ENCODE measurements around the gene R3HDM4. TPM values are rescaled to one million over a fixed set of nuclear protein-coding genes. Genes with fewer than 3 reads are reported as not detected.

Gene R3HDM4
- total and polyA plus RNA-seq, 9 of the 15 experiments (the other 6 are each of a cell fraction or from before 2014, with no cell fraction given), result 3.2 to 154 (median 59.0) TPM

DNA sequence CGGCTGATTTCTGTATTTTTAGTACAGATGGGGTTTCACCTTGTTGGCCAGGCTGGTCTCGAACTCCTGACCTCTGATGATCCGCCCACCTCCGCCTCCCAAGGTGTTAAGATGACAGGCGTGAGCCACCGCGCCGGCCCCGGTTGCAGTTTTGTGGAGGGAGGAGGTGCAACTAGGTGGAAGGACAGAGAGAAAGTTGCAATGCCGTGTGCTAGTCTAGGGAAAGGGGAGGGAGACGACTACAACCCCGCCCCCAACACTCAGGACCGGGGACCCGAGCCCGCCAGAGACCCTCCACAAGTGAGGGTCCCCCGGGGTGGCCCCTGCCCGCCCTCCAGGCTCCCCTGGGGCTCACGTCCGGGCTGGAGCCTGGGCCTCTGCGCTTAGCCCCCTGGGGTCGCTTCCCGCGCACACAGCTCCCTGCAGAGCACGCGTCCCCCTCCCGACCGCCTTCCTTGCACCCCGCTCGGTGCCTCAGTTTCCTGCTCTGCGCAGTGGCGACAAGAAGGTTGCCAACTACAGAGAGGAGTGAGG is 11.6 kb upstream of the R3HDM4 start (continued):
- TF ChIP-seq SIN3A (IDR thresholded peaks at IDR 0.05; ENCODE audit: borderline replicate concordance in 2 of 2, control insufficient read depth in 1 of 2, low read depth in 2 of 2, low read length in 2 of 2) (no peak; a peak in 1 of 4 replicates), ZNF76 (CRISPR knock-in tag; IDR thresholded peaks at IDR 0.05; ENCODE audit: borderline replicate concordance) (no peak), SP2 (IDR thresholded peaks at IDR 0.05; ENCODE audit: extremely low read depth, low read depth, low read length, poor library complexity, severe bottlenecking) (no peak), POLR2AphosphoS5 (IDR thresholded peaks at IDR 0.05; ENCODE audit: control insufficient read depth, insufficient read depth, low read depth, low read length) (peak; percentile 25; the same call in 1 of the 2 replicates), SNAPC5 (CRISPR knock-in tag; IDR thresholded peaks at IDR 0.05) (no peak), OTX1 (CRISPR knock-in tag; IDR thresholded peaks at IDR 0.05) (no peak), CBX5 (IDR thresholded peaks at IDR 0.05; ENCODE audit: borderline replicate concordance, low read depth) (peak; percentile 46; the same call in 1 of the 2 replicates), ZBTB12 (CRISPR knock-in tag; IDR thresholded peaks at IDR 0.05) (no peak), TCF3 (CRISPR knock-in tag; IDR thresholded peaks at IDR 0.05) (no peak), SRSF3 (IDR thresholded peaks at IDR 0.05; ENCODE audit: insufficient read depth, low read length) (no peak), MECOM (CRISPR knock-in tag; IDR thresholded peaks at IDR 0.05) (no peak), RNF219 (CRISPR knock-in tag; IDR thresholded peaks at IDR 0.05) (no peak), ZEB2 (IDR thresholded peaks at IDR 0.05) (peak; percentile 63), TAL1 (IDR thresholded peaks at IDR 0.05) (no peak), ZNF184 (CRISPR knock-in tag; IDR thresholded peaks at IDR 0.05) (peak; percentile 90)
- TF ChIP-seq, protein P1, sequence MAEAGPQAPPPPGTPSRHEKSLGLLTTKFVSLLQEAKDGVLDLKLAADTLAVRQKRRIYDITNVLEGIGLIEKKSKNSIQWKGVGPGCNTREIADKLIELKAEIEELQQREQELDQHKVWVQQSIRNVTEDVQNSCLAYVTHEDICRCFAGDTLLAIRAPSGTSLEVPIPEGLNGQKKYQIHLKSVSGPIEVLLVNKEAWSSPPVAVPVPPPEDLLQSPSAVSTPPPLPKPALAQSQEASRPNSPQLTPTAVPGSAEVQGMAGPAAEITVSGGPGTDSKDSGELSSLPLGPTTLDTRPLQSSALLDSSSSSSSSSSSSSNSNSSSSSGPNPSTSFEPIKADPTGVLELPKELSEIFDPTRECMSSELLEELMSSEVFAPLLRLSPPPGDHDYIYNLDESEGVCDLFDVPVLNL (CRISPR knock-in tag; IDR thresholded peaks at IDR 0.05; ENCODE audit: low read depth), result no peak
- TF ChIP-seq, protein P2, sequence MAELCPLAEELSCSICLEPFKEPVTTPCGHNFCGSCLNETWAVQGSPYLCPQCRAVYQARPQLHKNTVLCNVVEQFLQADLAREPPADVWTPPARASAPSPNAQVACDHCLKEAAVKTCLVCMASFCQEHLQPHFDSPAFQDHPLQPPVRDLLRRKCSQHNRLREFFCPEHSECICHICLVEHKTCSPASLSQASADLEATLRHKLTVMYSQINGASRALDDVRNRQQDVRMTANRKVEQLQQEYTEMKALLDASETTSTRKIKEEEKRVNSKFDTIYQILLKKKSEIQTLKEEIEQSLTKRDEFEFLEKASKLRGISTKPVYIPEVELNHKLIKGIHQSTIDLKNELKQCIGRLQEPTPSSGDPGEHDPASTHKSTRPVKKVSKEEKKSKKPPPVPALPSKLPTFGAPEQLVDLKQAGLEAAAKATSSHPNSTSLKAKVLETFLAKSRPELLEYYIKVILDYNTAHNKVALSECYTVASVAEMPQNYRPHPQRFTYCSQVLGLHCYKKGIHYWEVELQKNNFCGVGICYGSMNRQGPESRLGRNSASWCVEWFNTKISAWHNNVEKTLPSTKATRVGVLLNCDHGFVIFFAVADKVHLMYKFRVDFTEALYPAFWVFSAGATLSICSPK (IDR thresholded peaks at IDR 0.05; ENCODE audit: borderline replicate concordance), result no peak
- TF ChIP-seq, protein P3, sequence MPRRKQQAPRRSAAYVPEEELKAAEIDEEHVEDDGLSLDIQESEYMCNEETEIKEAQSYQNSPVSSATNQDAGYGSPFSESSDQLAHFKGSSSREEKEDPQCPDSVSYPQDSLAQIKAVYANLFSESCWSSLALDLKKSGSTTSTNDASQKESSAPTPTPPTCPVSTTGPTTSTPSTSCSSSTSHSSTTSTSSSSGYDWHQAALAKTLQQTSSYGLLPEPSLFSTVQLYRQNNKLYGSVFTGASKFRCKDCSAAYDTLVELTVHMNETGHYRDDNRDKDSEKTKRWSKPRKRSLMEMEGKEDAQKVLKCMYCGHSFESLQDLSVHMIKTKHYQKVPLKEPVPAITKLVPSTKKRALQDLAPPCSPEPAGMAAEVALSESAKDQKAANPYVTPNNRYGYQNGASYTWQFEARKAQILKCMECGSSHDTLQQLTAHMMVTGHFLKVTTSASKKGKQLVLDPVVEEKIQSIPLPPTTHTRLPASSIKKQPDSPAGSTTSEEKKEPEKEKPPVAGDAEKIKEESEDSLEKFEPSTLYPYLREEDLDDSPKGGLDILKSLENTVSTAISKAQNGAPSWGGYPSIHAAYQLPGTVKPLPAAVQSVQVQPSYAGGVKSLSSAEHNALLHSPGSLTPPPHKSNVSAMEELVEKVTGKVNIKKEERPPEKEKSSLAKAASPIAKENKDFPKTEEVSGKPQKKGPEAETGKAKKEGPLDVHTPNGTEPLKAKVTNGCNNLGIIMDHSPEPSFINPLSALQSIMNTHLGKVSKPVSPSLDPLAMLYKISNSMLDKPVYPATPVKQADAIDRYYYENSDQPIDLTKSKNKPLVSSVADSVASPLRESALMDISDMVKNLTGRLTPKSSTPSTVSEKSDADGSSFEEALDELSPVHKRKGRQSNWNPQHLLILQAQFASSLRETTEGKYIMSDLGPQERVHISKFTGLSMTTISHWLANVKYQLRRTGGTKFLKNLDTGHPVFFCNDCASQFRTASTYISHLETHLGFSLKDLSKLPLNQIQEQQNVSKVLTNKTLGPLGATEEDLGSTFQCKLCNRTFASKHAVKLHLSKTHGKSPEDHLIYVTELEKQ (CRISPR knock-in tag; IDR thresholded peaks at IDR 0.05), result no peak

Measured in K562 (cell line).